Mesenchymal stem cell (in vitro differentiated cells and primary cell): ENCODE measurements around the gene WIPF2.
A peak's percentile ranks its signal among the peaks of the same experiment; 100 is the strongest.

Experiments used
- DNase-seq: peaks from one replicate; pipeline ENCODE4 v3.0.0-alpha.2; 2013
- H2AFZ ChIP-seq: one replicate; pipeline ENCODE4 v1.6.1; 2013; ENCODE audit warnings: low read depth, mild to moderate bottlenecking, control low read depth, inconsistent platforms, low read length, moderate library complexity
- H2AK5ac ChIP-seq: 2 replicates; pipeline ENCODE4 v1.6.1; 2013; ENCODE audit warnings: low read length, moderate library complexity, mild to moderate bottlenecking, inconsistent platforms; ENCODE audit not compliant: severe bottlenecking
- H2BK120ac ChIP-seq: one replicate; pipeline ENCODE4 v1.6.1; 2013; ENCODE audit warnings: low read depth, mild to moderate bottlenecking, inconsistent platforms, low read length, moderate library complexity
- H2BK12ac ChIP-seq, 2 experiments: one replicate each; pipeline ENCODE4 v1.6.1; 2013; ENCODE audit warnings: inconsistent platforms in 2 of 2, low read length in 2 of 2, mild to moderate bottlenecking in 2 of 2, moderate library complexity in 2 of 2, control low read depth in 1 of 2
- H2BK15ac ChIP-seq: one replicate; pipeline ENCODE4 v1.6.1; 2013; ENCODE audit warnings: mild to moderate bottlenecking, low read depth, inconsistent platforms; ENCODE audit not compliant: poor library complexity, severe bottlenecking
- H2BK5ac ChIP-seq: 2 replicates; pipeline ENCODE4 v1.6.1; 2013; ENCODE audit warnings: low read depth, mild to moderate bottlenecking, low read length, control low read depth, inconsistent platforms; ENCODE audit not compliant: poor library complexity, severe bottlenecking
- H3K14ac ChIP-seq, 2 experiments: one replicate each; pipeline ENCODE4 v1.6.1; 2013; ENCODE audit warnings: inconsistent platforms in 2 of 2, low read length in 2 of 2, control low read depth in 1 of 2, mild to moderate bottlenecking in 1 of 2, moderate library complexity in 1 of 2
- H3K18ac ChIP-seq, 2 experiments: one replicate each; pipeline ENCODE4 v1.6.1; 2013; ENCODE audit warnings: inconsistent platforms in 2 of 2, low read length in 2 of 2, control low read depth in 1 of 2, low read depth in 1 of 2, mild to moderate bottlenecking in 1 of 2
- H3K23ac ChIP-seq, 2 experiments: one replicate each; pipeline ENCODE4 v1.6.1; 2013; ENCODE audit warnings: inconsistent platforms in 2 of 2, low read length in 2 of 2, mild to moderate bottlenecking in 2 of 2, moderate library complexity in 2 of 2, control low read depth in 1 of 2
- H3K27ac ChIP-seq: 2 replicates; pipeline ENCODE4 v1.5.1; 2013; ENCODE audit warnings: mild to moderate bottlenecking, moderate library complexity, low read length, control low read depth, inconsistent platforms; ENCODE audit not compliant: poor library complexity, severe bottlenecking
- H3K27me3 ChIP-seq, 2 experiments: 2 replicates each; pipeline versions ENCODE4 v1.6.1 to v1.7.0; 2013; ENCODE audit warnings: low read length in 2 of 2, mild to moderate bottlenecking in 2 of 2, moderate library complexity in 2 of 2, control low read depth in 1 of 2, inconsistent platforms in 1 of 2; ENCODE audit not compliant: control insufficient read depth in 1 of 2, insufficient read depth in 1 of 2
- H3K36me3 ChIP-seq, 2 experiments: 2 replicates each; pipeline versions ENCODE4 v1.6.1 to v1.7.0; 2013; ENCODE audit warnings: low read length in 2 of 2, control low read depth in 1 of 2, inconsistent platforms in 1 of 2, low read depth in 1 of 2, mild to moderate bottlenecking in 1 of 2; ENCODE audit not compliant: insufficient read depth in 2 of 2, control insufficient read depth in 1 of 2
- H3K4ac ChIP-seq, 2 experiments: one replicate each; pipeline ENCODE4 v1.6.1; 2013; ENCODE audit warnings: inconsistent platforms in 2 of 2, low read length in 2 of 2, mild to moderate bottlenecking in 2 of 2, moderate library complexity in 2 of 2, control low read depth in 1 of 2, low read depth in 1 of 2
- H3K4me1 ChIP-seq: 2 replicates; pipeline ENCODE4 v1.6.1; 2013; ENCODE audit warnings: low read depth, low read length, control low read depth; ENCODE audit not compliant: control insufficient read depth, insufficient read depth
- H3K4me2 ChIP-seq: 2 replicates; pipeline ENCODE4 v1.6.1; 2013; ENCODE audit warnings: low read length, mild to moderate bottlenecking, inconsistent platforms; ENCODE audit not compliant: poor library complexity, severe bottlenecking
- H3K4me3 ChIP-seq, 2 experiments: 2 replicates each; pipeline versions ENCODE4 v1.5.1 to v1.7.0; 2013; ENCODE audit warnings: low read length in 2 of 2, mild to moderate bottlenecking in 2 of 2, control low read depth in 1 of 2, low read depth in 1 of 2; ENCODE audit not compliant: insufficient read depth in 1 of 2
- H3K79me1 ChIP-seq: replicated peaks from 2 replicates; pipeline ENCODE4 v1.6.1; 2013; ENCODE audit warnings: mild to moderate bottlenecking, control low read depth, low read length, inconsistent platforms; ENCODE audit not compliant: poor library complexity, severe bottlenecking
- H3K9ac ChIP-seq: 2 replicates; pipeline ENCODE4 v1.7.0; 2013; ENCODE audit warnings: mild to moderate bottlenecking, low read length, moderate library complexity
- H3K9me3 ChIP-seq: 2 replicates; pipeline ENCODE4 v1.7.0; 2013; ENCODE audit warnings: mild to moderate bottlenecking, low read length; ENCODE audit not compliant: control insufficient read depth
- H4K8ac ChIP-seq: one replicate; pipeline ENCODE4 v1.6.1; 2013; ENCODE audit warnings: inconsistent platforms, mild to moderate bottlenecking, low read length, moderate library complexity
- H4K91ac ChIP-seq: one replicate; pipeline ENCODE4 v1.6.1; 2013; ENCODE audit warnings: mild to moderate bottlenecking, low read length, inconsistent platforms
- WGBS: methylation state at CpG from one replicate; pipeline ENCODE4 v1.1.7; 2013; ENCODE audit warnings: mixed read lengths; 5-methylcytosine and 5-hydroxymethylcytosine counted together

The WIPF2 gene

DNA sequence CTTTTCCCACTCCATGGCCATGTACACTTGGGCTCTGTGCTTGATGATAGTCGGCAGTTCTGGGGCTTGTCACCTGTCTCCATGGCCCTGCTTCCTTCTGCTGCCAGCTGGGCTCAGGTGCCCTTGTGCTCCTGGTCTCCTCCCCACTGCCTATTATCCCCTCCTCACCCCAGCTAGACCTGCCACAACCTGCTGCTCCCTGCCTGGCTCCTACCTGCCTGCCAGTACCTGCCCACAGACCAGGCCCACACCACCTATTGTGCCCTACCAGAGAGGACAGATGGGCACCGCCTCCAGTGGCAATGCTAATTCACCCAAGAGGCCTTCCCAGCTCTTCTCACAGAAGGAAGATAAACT is 42.4 kb upstream of the WIPF2 start:
- Histone ChIP-seq H2BK12ac (no peak overlapping the region), H3K23ac (peak overlapping the region in 1 of 2 experiments; percentile 70)
- 100% methylated on average over 2 of the region's 2 CpGs for WGBS

GRCh38 chr17:40177275-40177874 is 41.7 kb upstream of the WIPF2 start, which contains the start of gene RAPGEFL1:
RAPGEFL1 (plus strand) TSS chr17:40177470; CDS start chr17:40177862, 392 bp downstream.
- H4K8ac ChIP-seq = peak within 1 kb of the TSS; percentile 12
- no peak within 1 kb of the TSS for H2BK120ac ChIP-seq
- no peak within 1 kb of the TSS for H2BK15ac ChIP-seq
- peaks cover 31% of the 10 kb centered on the region for H3K4me1 ChIP-seq
- H2AFZ ChIP-seq = no peak within 1 kb of the TSS
- no peak within 1 kb of the TSS for H3K27ac ChIP-seq
- H2BK5ac ChIP-seq = no peak within 1 kb of the TSS
- H3K23ac ChIP-seq = peak within 1 kb of the TSS in 1 of 2 experiments; percentile 70
- H3K27me3 ChIP-seq = no peaks in the 10 kb centered on the region
- no peak within 1 kb of the TSS for H2BK12ac ChIP-seq
- 1% methylated on average over 33 of the region's 57 CpGs for WGBS
- peak; percentile 74 for DNase-seq
- H3K9ac ChIP-seq = peak within 1 kb of the TSS; percentile 68
- H3K79me1 ChIP-seq = peaks cover 6% of the 10 kb centered on the region
- H3K9me3 ChIP-seq = no peaks in the 10 kb centered on the region
- peak within 1 kb of the TSS in 1 of 2 experiments; percentile 69 for H3K14ac ChIP-seq
- peak within 1 kb of the TSS in 1 of 2 experiments; percentile 68 for H3K18ac ChIP-seq
- peak within 1 kb of the TSS; percentile 13 for H2AK5ac ChIP-seq
- H3K4me3 ChIP-seq = peak within 1 kb of the TSS; percentile 56 to 59
- H3K4ac ChIP-seq = no peak within 1 kb of the TSS
- peaks cover 33 to 44% of the 10 kb centered on the region in 2 experiments for H3K36me3 ChIP-seq
- H3K4me2 ChIP-seq = peak within 1 kb of the TSS; percentile 85
- H4K91ac ChIP-seq = peak within 1 kb of the TSS; percentile 18

More for the DNA sequence above, 42.4 kb upstream of the WIPF2 start:
- no peak overlapping the region for H3K18ac ChIP-seq
- peak overlapping the region in 1 of 2 experiments; percentile 32 for H3K4me3 ChIP-seq
- H3K27me3 ChIP-seq = no peaks in the 10 kb centered on the region
- no peak overlapping the region for H3K14ac ChIP-seq
- no peak overlapping the region for H2AK5ac ChIP-seq
- peak overlapping the region; percentile 68 for H3K9ac ChIP-seq
- no peak overlapping the region for H2BK120ac ChIP-seq
- DNase-seq = no peak
- peaks cover 31% of the 10 kb centered on the region for H3K4me1 ChIP-seq
- no peaks in the 10 kb centered on the region for H3K9me3 ChIP-seq
- H3K36me3 ChIP-seq = peaks cover 39 to 48% of the 10 kb centered on the region in 2 experiments
- H2BK15ac ChIP-seq = no peak overlapping the region
- H3K79me1 ChIP-seq = peaks cover 9% of the 10 kb centered on the region
- H3K27ac ChIP-seq = no peak overlapping the region
- H4K8ac ChIP-seq = no peak overlapping the region
- H3K4me2 ChIP-seq = no peak overlapping the region
- no peak overlapping the region for H2BK5ac ChIP-seq
- H2AFZ ChIP-seq = no peak overlapping the region
- H4K91ac ChIP-seq = peak overlapping the region; percentile 18
- H3K4ac ChIP-seq = no peak overlapping the region

GRCh38 chr17:40178021-40178601 is 41.0 kb upstream of the WIPF2 start:
- Histone ChIP-seq H3K36me3 (peaks cover 28 to 38% of the 10 kb centered on the region in 2 experiments), H3K4ac (no peak overlapping the region), H3K27ac (no peak overlapping the region), H2AK5ac (peak overlapping the region; percentile 13), H4K91ac (no peak overlapping the region), H2BK5ac (no peak overlapping the region), H3K18ac (no peak overlapping the region), H4K8ac (no peak overlapping the region), H3K27me3 (no peaks in the 10 kb centered on the region), H3K79me1 (peaks cover 4% of the 10 kb centered on the region), H2BK15ac (no peak overlapping the region), H3K4me2 (peak overlapping the region; percentile 85), H2BK120ac (no peak overlapping the region), H3K4me3 (peak overlapping the region in 1 of 2 experiments; percentile 56), H3K14ac (no peak overlapping the region), H2AFZ (no peak overlapping the region), H3K9ac (no peak overlapping the region), H3K4me1 (peaks cover 31% of the 10 kb centered on the region), H3K9me3 (no peaks in the 10 kb centered on the region), H2BK12ac (no peak overlapping the region), H3K23ac (no peak overlapping the region)
- WGBS = 61% methylated on average over 30 of the region's 46 CpGs
- no peak for DNase-seq

- H3K79me1 ChIP-seq = peaks cover 5% of the 10 kb centered on the region
- H4K8ac ChIP-seq = no peak overlapping the region
- peaks cover 27 to 33% of the 10 kb centered on the region in 2 experiments for H3K36me3 ChIP-seq
- H4K91ac ChIP-seq = no peak overlapping the region
- H2BK15ac ChIP-seq = no peak overlapping the region
- no peaks in the 10 kb centered on the region for H3K27me3 ChIP-seq
- DNase-seq = no peak
- H2AFZ ChIP-seq = no peak overlapping the region
- H3K14ac ChIP-seq = no peak overlapping the region
- no peak overlapping the region for H3K18ac ChIP-seq
- WGBS = 95% methylated on average over 7 of the region's 7 CpGs
- H3K4me2 ChIP-seq = peak overlapping the region; percentile 85
- no peak overlapping the region for H2AK5ac ChIP-seq
- no peak overlapping the region for H2BK12ac ChIP-seq
- H3K9me3 ChIP-seq = no peaks in the 10 kb centered on the region
- no peak overlapping the region for H3K27ac ChIP-seq
- H3K4me3 ChIP-seq = no peak overlapping the region
- H2BK120ac ChIP-seq = no peak overlapping the region
- H2BK5ac ChIP-seq = no peak overlapping the region
- H3K9ac ChIP-seq = no peak overlapping the region
- peaks cover 31% of the 10 kb centered on the region for H3K4me1 ChIP-seq
- no peak overlapping the region for H3K4ac ChIP-seq
- no peak overlapping the region for H3K23ac ChIP-seq
Measured at GRCh38 chr17:40178660-40179059, 40.4 kb upstream of the WIPF2 start.
